ENCODE data around the gene SCGB2A2. TPM values are rescaled to one million over a fixed set of nuclear protein-coding genes. Genes with fewer than 3 reads are reported as not detected.

The SCGB2A2 gene
- polyA plus RNA-seq, 3 donors from 2014 or later, result not detected

GRCh38 chr11:62264004-62264403, 6.0 kb upstream of the SCGB2A2 start:
- H3K4me1 Mint-ChIP-seq, result no peaks in the 10 kb centered on the region
- no peaks in the 10 kb centered on the region for H3K9me3 Mint-ChIP-seq
- H3K27me3 Mint-ChIP-seq (ENCODE audit: low read depth in 3 of 3), result peaks cover 2 to 5% (median 3%) of the 10 kb centered on the region in 3 donors
- no peak for DNase-seq
- H3K4me3 Mint-ChIP-seq, result no peak overlapping the region
- no peaks in the 10 kb centered on the region for H3K36me3 Mint-ChIP-seq
- H3K27ac Mint-ChIP-seq, result no peak overlapping the region

- Mint-ChIP-seq H3K4me1 (no peaks in the 10 kb centered on the region), H3K27ac (no peak overlapping the region), H3K27me3 (ENCODE audit: low read depth in 3 of 3) (peaks cover 2 to 3% (median 2%) of the 10 kb centered on the region in 3 donors), H3K36me3 (no peaks in the 10 kb centered on the region), H3K4me3 (no peak overlapping the region), H3K9me3 (no peaks in the 10 kb centered on the region)
- DNase-seq, result no peak
Observed at GRCh38 chr11:62266558-62266957, 3.4 kb upstream of the SCGB2A2 start.

GRCh38 chr11:62267050-62267449, 2.9 kb upstream of the SCGB2A2 start:
- Mint-ChIP-seq H3K36me3 (no peaks in the 10 kb centered on the region), H3K27me3 (ENCODE audit: low read depth in 3 of 3) (peaks cover 2 to 4% (median 2%) of the 10 kb centered on the region in 3 donors), H3K9me3 (no peaks in the 10 kb centered on the region), H3K27ac (no peak overlapping the region), H3K4me1 (no peaks in the 10 kb centered on the region), H3K4me3 (no peak overlapping the region)
- no peak for DNase-seq

GRCh38 chr11:62267576-62267975, 2.4 kb upstream of the SCGB2A2 start:
- H3K27ac Mint-ChIP-seq, result no peak overlapping the region
- H3K27me3 Mint-ChIP-seq (ENCODE audit: low read depth in 3 of 3), result peaks cover 2 to 5% (median 2%) of the 10 kb centered on the region in 3 donors
- no peaks in the 10 kb centered on the region for H3K4me1 Mint-ChIP-seq
- no peak for DNase-seq
- H3K4me3 Mint-ChIP-seq, result no peak overlapping the region
- H3K9me3 Mint-ChIP-seq, result no peaks in the 10 kb centered on the region
- H3K36me3 Mint-ChIP-seq, result no peaks in the 10 kb centered on the region

DNA sequence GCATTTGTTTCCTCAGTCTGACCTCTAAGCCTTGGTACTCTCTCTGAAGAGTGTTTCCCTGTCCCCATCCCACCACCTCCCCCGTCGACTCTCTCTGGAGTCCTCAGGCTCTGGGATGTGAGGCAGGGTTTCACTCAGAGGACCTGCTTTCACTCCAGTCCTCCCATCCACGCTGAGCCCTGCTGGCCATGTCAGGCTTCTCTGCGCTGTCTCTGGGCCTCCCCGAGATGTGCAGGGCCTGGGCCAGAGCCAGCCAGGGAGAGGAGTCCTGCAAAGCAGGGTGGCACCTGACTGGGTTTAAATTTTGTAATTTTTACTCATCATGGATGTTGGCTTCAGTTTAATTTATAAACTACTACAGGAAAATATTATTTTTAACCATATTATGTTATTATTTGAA, 3.3 kb downstream of the SCGB2A2 start:
- Mint-ChIP-seq H3K27ac (no peak overlapping the region), H3K9me3 (no peaks in the 10 kb centered on the region), H3K27me3 (ENCODE audit: low read depth in 3 of 3) (peaks cover 2 to 4% (median 2%) of the 10 kb centered on the region in 3 donors), H3K36me3 (no peaks in the 10 kb centered on the region), H3K4me3 (no peak overlapping the region), H3K4me1 (no peaks in the 10 kb centered on the region)
- no peak for DNase-seq

DNA sequence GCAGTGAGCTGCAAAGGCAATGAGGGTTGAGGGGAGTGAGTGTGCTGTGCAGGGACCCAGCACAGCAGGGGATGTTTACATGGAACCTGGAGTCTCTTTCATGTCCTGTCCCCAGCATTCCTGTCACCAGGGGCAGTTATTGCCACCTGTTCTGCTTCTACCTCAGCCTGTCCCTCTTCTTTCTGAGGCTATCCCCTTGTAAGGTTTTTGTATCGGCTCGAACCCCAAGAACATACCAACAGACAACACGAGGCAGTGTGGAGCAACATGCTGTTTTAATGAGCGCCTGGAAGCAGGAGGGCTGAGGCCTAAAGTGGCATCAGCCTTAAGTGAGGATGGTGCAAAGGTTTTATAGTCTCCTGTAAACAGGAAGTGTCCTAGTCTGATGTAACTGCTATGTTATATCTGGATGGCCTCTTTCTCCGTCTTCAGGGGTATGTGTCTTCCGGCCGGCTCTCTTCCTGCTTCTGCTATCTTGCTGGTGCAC, 3.9 kb downstream of the SCGB2A2 start:
- Mint-ChIP-seq H3K36me3 (no peaks in the 10 kb centered on the region), H3K27me3 (ENCODE audit: low read depth in 3 of 3) (peaks cover 2% of the 10 kb centered on the region in 3 donors), H3K4me1 (no peaks in the 10 kb centered on the region), H3K9me3 (no peaks in the 10 kb centered on the region), H3K4me3 (no peak overlapping the region), H3K27ac (no peak overlapping the region)
- no peak for DNase-seq

- H3K27me3 Mint-ChIP-seq (ENCODE audit: low read depth in 3 of 3), result no peaks in the 10 kb centered on the region
- no peak overlapping the region for H3K27ac Mint-ChIP-seq
- DNase-seq, result no peak
- no peak overlapping the region for H3K4me3 Mint-ChIP-seq
- no peaks in the 10 kb centered on the region for H3K36me3 Mint-ChIP-seq
- H3K9me3 Mint-ChIP-seq, result no peaks in the 10 kb centered on the region
- no peaks in the 10 kb centered on the region for H3K4me1 Mint-ChIP-seq
Observed at GRCh38 chr11:62280452-62280851, 10.5 kb downstream of the SCGB2A2 start.

DNA sequence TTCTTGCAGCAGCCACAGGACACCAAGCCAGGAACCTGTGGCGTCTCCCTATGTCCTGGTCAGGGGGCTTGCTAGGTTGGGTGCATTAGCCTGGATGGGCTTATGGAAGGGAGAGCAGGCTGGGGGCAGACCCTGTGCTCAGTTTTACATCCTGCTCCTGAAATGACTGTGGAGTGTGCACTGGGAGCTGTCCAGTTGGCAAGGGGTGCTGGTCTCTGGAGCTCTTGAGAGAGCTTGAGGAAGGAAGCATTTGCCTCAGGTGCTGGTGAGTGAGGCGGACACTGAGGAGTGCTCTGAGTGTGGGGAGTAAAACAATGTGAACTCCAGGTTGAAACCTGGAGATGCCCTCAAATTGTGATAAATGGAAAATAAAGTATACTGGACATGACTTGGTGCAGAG, 25.5 kb downstream of the SCGB2A2 start:
- peaks cover 0 to 1% (median 0%) of the 10 kb centered on the region in 6 donors for H3K9me3 Mint-ChIP-seq
- no peaks in the 10 kb centered on the region for H3K4me1 Mint-ChIP-seq
- no peak for DNase-seq
- peaks cover 5 to 15% (median 6%) of the 10 kb centered on the region in 3 donors for H3K27me3 Mint-ChIP-seq (ENCODE audit: low read depth in 3 of 3)
- no peak overlapping the region for H3K4me3 Mint-ChIP-seq
- no peak overlapping the region for H3K27ac Mint-ChIP-seq
- H3K36me3 Mint-ChIP-seq, result no peaks in the 10 kb centered on the region

DNA sequence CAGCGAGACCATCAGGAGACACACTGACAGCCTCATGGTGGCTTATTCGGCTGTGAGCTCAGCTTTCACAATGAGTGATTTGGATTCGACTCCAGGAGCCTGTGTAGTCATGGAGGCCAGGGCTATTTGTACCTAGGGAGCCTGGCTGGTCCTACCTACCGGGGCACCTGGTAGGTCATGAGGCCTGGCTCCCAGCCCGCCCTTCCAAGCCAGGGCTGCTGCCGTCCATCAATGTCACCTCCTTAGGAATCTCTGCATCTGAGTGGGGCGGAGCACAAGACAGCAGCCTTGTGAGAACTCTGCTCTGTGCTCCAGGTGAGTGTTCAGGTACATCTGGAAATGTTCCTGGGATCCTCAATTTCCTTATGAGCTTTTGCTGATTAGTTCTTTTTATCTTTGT, 29.0 kb downstream of the SCGB2A2 start, which contains the start of gene SCGB1D4:
Gene SCGB1D4 (minus strand): TSS at position 101 of the 400 bp plus-strand sequence. CDS start 65 bp downstream, at position 36.
- H3K36me3 Mint-ChIP-seq, result no peaks in the 10 kb centered on the region
- DNase-seq, result no peak
- H3K9me3 Mint-ChIP-seq, result peaks cover 0 to 1% (median 0%) of the 10 kb centered on the region in 6 donors
- peaks cover 4 to 17% (median 5%) of the 10 kb centered on the region in 3 donors for H3K27me3 Mint-ChIP-seq (ENCODE audit: low read depth in 3 of 3)
- no peaks in the 10 kb centered on the region for H3K4me1 Mint-ChIP-seq
- no peak within 1 kb of the TSS for H3K27ac Mint-ChIP-seq
- no peak within 1 kb of the TSS for H3K4me3 Mint-ChIP-seq

- Mint-ChIP-seq H3K27me3 (ENCODE audit: low read depth in 3 of 3) (peaks cover 0 to 10% (median 3%) of the 10 kb centered on the region in 3 donors), H3K4me1 (peaks cover 3% of the 10 kb centered on the region in 2 donors), H3K27ac (no peak overlapping the region), H3K9me3 (peaks cover 0 to 5% (median 0%) of the 10 kb centered on the region in 6 donors), H3K36me3 (no peaks in the 10 kb centered on the region), H3K4me3 (no peak overlapping the region)
- DNase-seq, result no peak
Observed at GRCh38 chr11:62306227-62306626, 36.3 kb downstream of the SCGB2A2 start.

DNA sequence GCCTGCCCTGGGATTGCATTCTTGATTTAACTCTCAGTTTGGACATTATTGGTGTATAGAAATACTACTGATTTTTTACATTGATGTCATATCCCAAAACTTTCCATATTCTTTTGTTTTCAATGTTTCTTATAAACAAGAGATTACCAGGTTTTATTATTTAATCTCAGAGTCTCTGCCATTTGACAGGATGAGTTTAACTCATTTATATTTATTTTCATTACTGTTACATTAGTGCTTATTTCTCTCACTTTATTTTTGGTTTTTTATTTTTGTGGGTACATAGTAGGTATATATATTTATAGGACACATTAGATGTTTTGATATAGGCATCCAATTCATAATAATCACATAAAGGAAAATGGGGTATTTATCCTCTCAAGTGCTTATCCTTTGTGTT, 38.0 kb downstream of the SCGB2A2 start:
- H3K4me3 Mint-ChIP-seq, result no peak overlapping the region
- no peak overlapping the region for H3K27ac Mint-ChIP-seq
- H3K4me1 Mint-ChIP-seq, result peaks cover 14 to 15% of the 10 kb centered on the region in 2 donors
- H3K9me3 Mint-ChIP-seq, result peaks cover 0 to 5% (median 0%) of the 10 kb centered on the region in 6 donors
- no peaks in the 10 kb centered on the region for H3K36me3 Mint-ChIP-seq
- DNase-seq, result no peak
- peaks cover 2 to 14% (median 2%) of the 10 kb centered on the region in 3 donors for H3K27me3 Mint-ChIP-seq (ENCODE audit: low read depth in 3 of 3)

DNA sequence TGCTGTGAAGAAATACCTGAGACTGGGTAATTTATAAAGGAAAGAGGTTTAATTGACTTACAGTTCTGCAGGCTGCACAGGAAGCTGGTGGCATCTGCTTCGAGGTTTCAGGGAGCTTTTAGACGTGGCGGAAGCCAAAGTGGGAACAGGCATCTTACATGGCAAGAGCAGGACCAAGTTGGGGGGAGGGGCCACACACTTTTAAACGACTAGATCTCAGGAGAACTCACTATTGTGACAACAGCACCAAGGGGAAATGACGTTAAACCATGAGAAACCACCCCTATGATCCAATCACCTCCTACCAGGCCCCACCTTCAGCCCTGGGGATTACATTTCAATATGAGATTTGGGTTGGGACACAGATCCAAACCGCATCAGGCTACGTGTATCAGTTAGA, 40.0 kb downstream of the SCGB2A2 start:
- H3K9me3 Mint-ChIP-seq, result peaks cover 0 to 5% (median 0%) of the 10 kb centered on the region in 6 donors
- peaks cover 2 to 17% (median 2%) of the 10 kb centered on the region in 3 donors for H3K27me3 Mint-ChIP-seq (ENCODE audit: low read depth in 3 of 3)
- no peaks in the 10 kb centered on the region for H3K36me3 Mint-ChIP-seq
- H3K4me1 Mint-ChIP-seq, result peaks cover 14 to 15% of the 10 kb centered on the region in 2 donors
- no peak for DNase-seq
- no peak overlapping the region for H3K4me3 Mint-ChIP-seq
- no peak overlapping the region for H3K27ac Mint-ChIP-seq

DNA sequence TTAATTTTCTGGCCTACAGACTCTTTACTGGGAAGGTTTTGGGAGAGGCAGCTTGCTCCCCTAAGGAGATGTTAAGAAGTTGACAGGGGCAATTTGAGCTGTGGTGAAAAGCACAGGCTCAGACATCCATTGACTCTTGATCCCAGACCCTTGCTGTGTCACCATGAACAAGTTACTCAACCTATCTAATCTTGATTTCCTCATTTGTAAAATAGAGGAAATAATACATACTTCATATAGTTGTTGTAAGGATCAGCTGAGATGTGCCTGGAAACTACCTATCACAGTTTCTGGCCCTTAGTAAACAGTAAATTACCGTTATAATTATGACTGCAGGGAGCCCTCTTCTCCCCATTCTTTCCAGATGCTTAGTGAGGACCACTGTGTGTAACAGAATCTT, 45.5 kb downstream of the SCGB2A2 start:
- Mint-ChIP-seq H3K4me1 (peaks cover 14 to 15% of the 10 kb centered on the region in 2 donors), H3K27me3 (ENCODE audit: low read depth in 3 of 3) (peaks cover 2 to 16% (median 8%) of the 10 kb centered on the region in 3 donors), H3K9me3 (peaks cover 0 to 2% (median 0%) of the 10 kb centered on the region in 6 donors), H3K4me3 (no peak overlapping the region), H3K27ac (no peak overlapping the region), H3K36me3 (no peaks in the 10 kb centered on the region)
- no peak for DNase-seq

DNA sequence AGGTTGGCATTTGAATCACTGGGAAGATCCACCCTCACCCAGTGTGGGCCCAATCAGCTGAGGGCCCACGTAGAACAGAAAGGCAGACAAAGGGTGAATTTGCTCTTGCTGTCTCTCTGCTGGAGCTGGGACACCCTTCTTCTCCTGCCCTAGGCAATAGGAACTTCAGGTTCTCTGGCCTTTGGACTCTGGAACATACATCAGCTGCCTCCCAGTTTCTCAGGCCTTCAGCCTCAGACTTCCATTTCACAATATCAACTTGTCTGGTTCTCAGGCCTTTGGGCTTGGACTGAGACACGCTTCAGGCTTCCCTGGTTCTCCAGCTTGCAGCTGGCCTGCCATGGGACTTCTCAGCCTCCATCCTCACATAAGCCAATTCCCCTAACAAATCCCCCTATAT, 52.6 kb downstream of the SCGB2A2 start:
- no peak for DNase-seq
- Mint-ChIP-seq H3K27me3 (ENCODE audit: low read depth in 3 of 3) (peaks cover 1 to 8% (median 3%) of the 10 kb centered on the region in 3 donors), H3K27ac (no peak overlapping the region), H3K36me3 (no peaks in the 10 kb centered on the region), H3K9me3 (no peaks in the 10 kb centered on the region), H3K4me1 (peaks cover 0 to 8% of the 10 kb centered on the region in 2 donors), H3K4me3 (no peak overlapping the region)

All from immature natural killer cell (primary cell).